Measurements from ENCODE around the gene LGSN. TPM values are rescaled to one million over a fixed set of nuclear protein-coding genes. Genes with fewer than 3 reads are reported as not detected.

Gene LGSN
- total RNA-seq, 1 donor from 2014 or later = not detected

DNA sequence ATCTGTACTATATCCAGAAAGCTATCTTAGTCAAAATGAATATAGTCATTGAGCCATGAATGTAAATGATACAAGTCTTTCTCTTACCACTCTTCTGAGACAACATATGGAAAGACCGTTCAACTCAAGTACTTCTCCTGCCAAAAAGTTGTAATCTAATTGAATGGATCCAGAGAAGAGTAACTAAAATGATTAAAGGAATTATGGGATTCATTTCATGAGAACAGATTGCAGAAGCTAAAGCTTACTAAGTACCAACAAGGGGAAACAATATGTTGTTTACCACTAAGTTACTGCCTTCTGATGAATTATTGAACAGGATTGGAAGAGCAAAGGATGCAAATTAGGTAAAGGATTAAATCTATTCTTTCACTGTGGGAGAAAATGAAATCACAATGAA is 2.0 kb upstream of the LGSN start:
- no peaks in the 10 kb centered on the region for H3K9me3 Mint-ChIP-seq
- peaks cover 4% of the 10 kb centered on the region for H3K36me3 Mint-ChIP-seq (ENCODE audit: low read depth)
- H3K4me1 Mint-ChIP-seq = peaks cover 7% of the 10 kb centered on the region
- no peak overlapping the region for H3K27ac Mint-ChIP-seq (ENCODE audit: unreplicated experiment)
- TF ChIP-seq CTCF (conservative IDR thresholded peaks at IDR 0.05) = no peak
- no peak overlapping the region for H3K4me3 Mint-ChIP-seq
- no peak for DNase-seq (ENCODE audit: low read depth, low spot score)
- H3K27me3 Mint-ChIP-seq (ENCODE audit: low read depth) = no peaks in the 10 kb centered on the region

DNA sequence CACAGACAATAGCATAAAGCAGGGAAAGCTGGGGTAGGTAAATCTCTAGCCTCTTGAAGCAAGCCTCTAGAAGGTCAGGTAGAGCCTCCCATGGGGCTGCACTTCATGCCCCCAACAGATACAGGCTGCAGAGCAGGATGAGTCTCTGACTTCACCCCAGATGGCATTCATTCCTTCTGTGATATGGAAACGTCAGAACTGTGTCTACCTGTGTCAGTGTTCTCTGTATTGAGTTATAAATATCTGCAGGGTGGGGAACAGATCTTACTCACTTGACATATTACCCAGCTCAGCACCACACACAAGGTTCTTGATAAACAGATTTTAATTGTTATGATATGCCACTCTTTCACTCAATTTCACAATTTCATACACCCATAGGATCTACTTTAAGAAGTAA is 2.1 kb downstream of the LGSN start:
- no peaks in the 10 kb centered on the region for H3K36me3 Mint-ChIP-seq (ENCODE audit: low read depth)
- DNase-seq (ENCODE audit: low read depth, low spot score) = no peak
- H3K9me3 Mint-ChIP-seq = no peaks in the 10 kb centered on the region
- TF ChIP-seq CTCF (conservative IDR thresholded peaks at IDR 0.05) = no peak
- no peak overlapping the region for H3K27ac Mint-ChIP-seq (ENCODE audit: unreplicated experiment)
- peaks cover 7% of the 10 kb centered on the region for H3K4me1 Mint-ChIP-seq
- H3K4me3 Mint-ChIP-seq = no peak overlapping the region
- no peaks in the 10 kb centered on the region for H3K27me3 Mint-ChIP-seq (ENCODE audit: low read depth)

DNA sequence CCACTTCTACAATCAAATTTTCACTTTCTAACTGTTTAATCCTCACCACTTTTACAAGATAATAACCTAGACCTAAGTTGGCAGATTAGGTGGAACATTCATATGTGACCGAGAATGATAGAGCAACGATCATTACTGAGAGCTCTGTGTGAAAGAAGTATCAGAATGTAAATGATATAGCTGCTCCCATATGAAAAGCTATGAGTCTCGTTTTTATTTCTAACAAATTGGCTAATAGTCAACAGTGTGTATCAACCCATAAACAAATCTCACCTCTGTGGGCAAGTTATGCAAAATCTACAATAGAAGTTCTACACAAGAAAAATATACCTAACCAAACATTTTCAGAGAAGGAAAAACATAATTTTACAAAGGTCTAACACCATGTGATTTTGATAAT is 3.7 kb downstream of the LGSN start:
- no peak for DNase-seq (ENCODE audit: low read depth, low spot score)
- Mint-ChIP-seq H3K36me3 (ENCODE audit: low read depth) (no peaks in the 10 kb centered on the region), H3K27me3 (ENCODE audit: low read depth) (no peaks in the 10 kb centered on the region), H3K4me1 (peaks cover 7% of the 10 kb centered on the region), H3K27ac (ENCODE audit: unreplicated experiment) (no peak overlapping the region), H3K4me3 (no peak overlapping the region), H3K9me3 (no peaks in the 10 kb centered on the region)
- TF ChIP-seq CTCF (conservative IDR thresholded peaks at IDR 0.05) = no peak

- no peak for TF ChIP-seq CTCF (conservative IDR thresholded peaks at IDR 0.05)
- Mint-ChIP-seq H3K4me3 (no peak overlapping the region), H3K4me1 (peaks cover 4% of the 10 kb centered on the region), H3K27me3 (ENCODE audit: low read depth) (no peaks in the 10 kb centered on the region), H3K27ac (ENCODE audit: unreplicated experiment) (no peak overlapping the region), H3K9me3 (no peaks in the 10 kb centered on the region), H3K36me3 (ENCODE audit: low read depth) (no peaks in the 10 kb centered on the region)
- DNase-seq (ENCODE audit: low read depth, low spot score) = no peak
These were observed 6.7 kb downstream of the LGSN start for GRCh38 chr6:63313111-63313510.

GRCh38 chr6:63307581-63308246 is 12.1 kb downstream of the LGSN start:
- peak; percentile 55 for TF ChIP-seq CTCF (conservative IDR thresholded peaks at IDR 0.05)
- Mint-ChIP-seq H3K9me3 (no peaks in the 10 kb centered on the region), H3K36me3 (ENCODE audit: low read depth) (no peaks in the 10 kb centered on the region), H3K27me3 (ENCODE audit: low read depth) (no peaks in the 10 kb centered on the region), H3K4me1 (no peaks in the 10 kb centered on the region), H3K27ac (ENCODE audit: unreplicated experiment) (no peak overlapping the region), H3K4me3 (no peak overlapping the region)
- no peak for DNase-seq (ENCODE audit: low read depth, low spot score)
